ENCODE measurements around the gene OPRM1. TPM values are rescaled to one million over a fixed set of nuclear protein-coding genes. Genes with fewer than 3 reads are reported as not detected.
"Not testable (repeated sequence)": the region's sequence is repeated elsewhere in the genome, so short reads cannot be mapped to it uniquely, and the experiment has no call there.

The OPRM1 gene
- total RNA-seq, 1 donor from 2014 or later, result not detected

DNA sequence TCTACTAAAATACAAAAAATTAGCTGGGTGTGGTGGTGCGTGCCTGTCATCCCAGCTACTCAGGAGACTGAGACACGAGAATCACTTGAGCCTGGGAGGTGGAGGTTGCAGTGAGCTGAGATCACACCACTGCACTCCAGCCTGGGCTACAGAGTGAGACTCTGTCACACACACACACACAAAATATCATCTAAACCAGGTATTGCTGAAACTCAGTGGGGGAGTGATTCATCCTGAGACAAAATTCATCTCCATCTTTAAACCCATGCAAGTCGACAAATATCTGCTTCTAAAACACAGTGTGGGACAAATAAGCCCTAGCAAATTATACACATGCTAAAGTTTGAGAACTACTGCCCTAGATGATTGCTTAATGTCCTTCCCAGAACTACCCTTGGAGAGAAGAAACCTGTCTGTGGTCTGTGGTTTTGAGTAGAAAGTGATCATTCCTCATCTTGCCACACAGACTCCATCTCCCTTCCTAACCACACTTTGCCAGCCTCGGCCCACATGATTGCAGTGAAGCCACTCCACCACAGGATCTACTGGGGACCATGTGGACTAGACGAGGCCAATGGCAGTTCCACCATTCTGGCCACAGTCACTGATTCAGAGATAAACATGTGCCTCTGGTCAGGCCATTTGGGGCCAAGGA, 130.3 kb downstream of the OPRM1 start:
- Mint-ChIP-seq H3K4me1 (ENCODE audit: low read depth) (no peaks in the 10 kb centered on the region), H3K9me3 (ENCODE audit: low read depth) (peaks cover 15% of the 10 kb centered on the region), H3K27me3 (no peaks in the 10 kb centered on the region)

GRCh38 chr6:154170106-154170505, 131.1 kb downstream of the OPRM1 start:
- DNase-seq (ENCODE audit: low spot score, unreplicated experiment), result no peak
- Mint-ChIP-seq H3K27me3 (no peaks in the 10 kb centered on the region), H3K4me1 (ENCODE audit: low read depth) (no peaks in the 10 kb centered on the region), H3K4me3 (ENCODE audit: low read depth) (no peak overlapping the region), H3K36me3 (ENCODE audit: insufficient read depth) (peaks cover 2% of the 10 kb centered on the region), H3K27ac (no peak overlapping the region), H3K9me3 (ENCODE audit: low read depth) (peaks cover 15% of the 10 kb centered on the region)
- TF ChIP-seq CTCF (IDR thresholded peaks at IDR 0.05; ENCODE audit: unreplicated experiment), result no peak

More for the DNA sequence above, 130.3 kb downstream of the OPRM1 start:
- TF ChIP-seq CTCF (IDR thresholded peaks at IDR 0.05; ENCODE audit: unreplicated experiment), result no peak
- Mint-ChIP-seq H3K4me3 (ENCODE audit: low read depth) (no peak overlapping the region), H3K36me3 (ENCODE audit: insufficient read depth) (peaks cover 2% of the 10 kb centered on the region), H3K27ac (no peak overlapping the region)
- no peak for DNase-seq (ENCODE audit: low spot score, unreplicated experiment)

DNA sequence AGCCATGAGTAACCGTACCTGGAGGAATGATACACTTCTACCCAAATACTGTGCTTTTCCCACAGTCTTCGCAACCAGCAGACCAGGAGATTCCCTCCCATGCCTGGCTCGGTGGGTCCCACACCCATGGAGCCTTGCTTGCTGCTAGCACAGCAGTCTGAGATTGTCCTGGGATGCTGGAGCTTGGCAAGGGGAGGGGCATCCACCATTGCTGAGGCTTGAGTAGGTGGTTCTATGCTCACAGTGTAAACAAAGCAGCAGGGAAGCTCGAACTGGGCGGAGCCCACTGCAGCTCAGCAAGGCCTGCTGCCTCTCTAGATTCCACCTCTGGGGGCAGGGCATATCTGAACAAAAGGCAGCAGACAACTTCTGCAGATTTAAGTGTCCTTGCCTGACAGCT, 133.4 kb downstream of the OPRM1 start:
- H3K4me3 Mint-ChIP-seq (ENCODE audit: low read depth); H3K27ac Mint-ChIP-seq; H3K4me1 Mint-ChIP-seq (ENCODE audit: low read depth); H3K36me3 Mint-ChIP-seq (ENCODE audit: insufficient read depth); H3K27me3 Mint-ChIP-seq; DNase-seq (ENCODE audit: low spot score, unreplicated experiment): not testable (repeated sequence)
- H3K9me3 Mint-ChIP-seq (ENCODE audit: low read depth), result peaks cover 19% of the 10 kb centered on the region

- no peaks in the 10 kb centered on the region for H3K36me3 Mint-ChIP-seq (ENCODE audit: insufficient read depth)
- H3K27ac Mint-ChIP-seq, result no peak overlapping the region
- DNase-seq (ENCODE audit: low spot score, unreplicated experiment), result no peak
- no peak overlapping the region for H3K4me3 Mint-ChIP-seq (ENCODE audit: low read depth)
- no peak for TF ChIP-seq CTCF (IDR thresholded peaks at IDR 0.05; ENCODE audit: unreplicated experiment)
- H3K9me3 Mint-ChIP-seq (ENCODE audit: low read depth), result peaks cover 10% of the 10 kb centered on the region
- no peaks in the 10 kb centered on the region for H3K4me1 Mint-ChIP-seq (ENCODE audit: low read depth)
- H3K27me3 Mint-ChIP-seq, result no peaks in the 10 kb centered on the region
Measured at GRCh38 chr6:154179434-154179833, 140.4 kb downstream of the OPRM1 start.

- Mint-ChIP-seq H3K4me3 (ENCODE audit: low read depth) (no peak overlapping the region), H3K36me3 (ENCODE audit: insufficient read depth) (no peaks in the 10 kb centered on the region), H3K27ac (no peak overlapping the region), H3K4me1 (ENCODE audit: low read depth) (no peaks in the 10 kb centered on the region), H3K27me3 (no peaks in the 10 kb centered on the region), H3K9me3 (ENCODE audit: low read depth) (peaks cover 3% of the 10 kb centered on the region)
- no peak for TF ChIP-seq CTCF (IDR thresholded peaks at IDR 0.05; ENCODE audit: unreplicated experiment)
- DNase-seq (ENCODE audit: low spot score, unreplicated experiment), result no peak
Measured at GRCh38 chr6:154187203-154187602, 148.2 kb downstream of the OPRM1 start.

DNA sequence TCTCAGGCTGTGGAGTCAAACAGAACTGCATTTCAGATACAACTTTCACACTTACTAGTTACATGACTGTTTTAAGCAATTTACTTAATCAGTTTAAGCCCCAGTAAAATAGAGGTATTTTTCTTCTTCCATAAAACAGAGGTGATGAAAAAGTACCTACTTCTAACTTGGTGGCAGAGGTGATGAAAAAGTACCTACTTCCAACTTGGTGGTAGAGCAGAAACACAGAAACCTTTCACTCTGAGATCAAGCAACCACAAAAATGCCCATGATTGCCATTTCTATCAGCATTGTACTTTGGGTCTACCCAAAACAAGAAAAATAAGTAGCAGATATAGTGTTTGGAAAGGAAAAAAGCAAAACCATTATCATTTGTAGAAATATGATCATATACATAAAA, 148.7 kb downstream of the OPRM1 start:
- H3K9me3 Mint-ChIP-seq (ENCODE audit: low read depth), result peaks cover 6% of the 10 kb centered on the region
- H3K36me3 Mint-ChIP-seq (ENCODE audit: insufficient read depth), result no peaks in the 10 kb centered on the region
- no peak overlapping the region for H3K27ac Mint-ChIP-seq
- no peak overlapping the region for H3K4me3 Mint-ChIP-seq (ENCODE audit: low read depth)
- H3K27me3 Mint-ChIP-seq, result no peaks in the 10 kb centered on the region
- no peak for TF ChIP-seq CTCF (IDR thresholded peaks at IDR 0.05; ENCODE audit: unreplicated experiment)
- H3K4me1 Mint-ChIP-seq (ENCODE audit: low read depth), result no peaks in the 10 kb centered on the region
- DNase-seq (ENCODE audit: low spot score, unreplicated experiment), result no peak
